Left lobe of liver (tissue), 2 donors: Measurements from ENCODE around the gene URM1. TPM values are rescaled to one million over a fixed set of nuclear protein-coding genes. Genes with fewer than 3 reads are reported as not detected.
A peak's percentile ranks its signal among the peaks of the same experiment; 100 is the strongest.
"Not testable (repeated sequence)": the region's sequence is repeated elsewhere in the genome, so short reads cannot be mapped to it uniquely, and the experiment has no call there.

Experiments used
- ATAC-seq: fragments of 200-7000 bp; cut with Tn5 transposase; one replicate; pipeline ENCODE4 v1.9.1; 2020; ENCODE audit warnings: mild to moderate bottlenecking, moderate library complexity
- DNase-seq: peaks from one replicate; pipeline ENCODE4 v3.0.0-alpha.2; 2020; ENCODE audit warnings: low spot score
- total RNA-seq: library from RNA; stranded (reverse); gene quantifications from one replicate; pipeline ENCODE4 v1.2.1, GENCODE V29; 2021
- donor health status: DM: no; HTN: no; CAD: no; lungs with moderate emphysema.
- donor health status: DM: no; HTN: yes; CAD: no.

URM1 gene
- total RNA-seq: 24.6 TPM

GRCh38 chr9:128370752-128371629 lies at the start of gene URM1:
TSS of gene URM1 (plus strand) at chr9:128371374. CDS start at chr9:128371381, 7 bp downstream.
- ATAC-seq (peak; percentile 98), DNase-seq (peak; percentile 97)

DNA sequence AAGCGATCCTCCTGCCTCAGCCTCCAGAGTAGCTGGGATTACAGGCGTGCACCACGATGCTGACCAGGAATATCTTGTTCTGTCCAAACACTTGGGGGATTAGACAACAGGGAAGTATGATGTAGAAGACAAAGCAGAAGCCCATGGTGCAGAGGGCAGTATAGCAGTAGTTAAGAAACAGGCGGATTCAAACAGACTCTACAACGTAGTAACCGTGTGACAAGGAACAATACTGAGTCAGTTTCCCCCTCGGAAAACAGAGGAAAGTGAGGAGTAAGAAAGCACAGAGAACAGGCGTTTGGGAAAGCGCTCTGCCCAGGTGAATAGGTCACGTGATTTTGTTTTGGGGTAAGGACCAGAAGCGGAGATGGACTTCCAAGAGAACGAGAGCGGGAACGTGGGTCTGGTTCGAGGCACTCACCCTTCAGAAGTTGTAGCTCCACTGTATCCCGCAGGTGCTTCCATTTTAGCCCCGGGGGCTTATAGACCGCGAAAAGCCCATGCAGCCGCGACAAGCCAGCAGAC lies 49.2 kb upstream of the URM1 start:
- ATAC-seq (peak; percentile 21), DNase-seq (no peak)

DNA sequence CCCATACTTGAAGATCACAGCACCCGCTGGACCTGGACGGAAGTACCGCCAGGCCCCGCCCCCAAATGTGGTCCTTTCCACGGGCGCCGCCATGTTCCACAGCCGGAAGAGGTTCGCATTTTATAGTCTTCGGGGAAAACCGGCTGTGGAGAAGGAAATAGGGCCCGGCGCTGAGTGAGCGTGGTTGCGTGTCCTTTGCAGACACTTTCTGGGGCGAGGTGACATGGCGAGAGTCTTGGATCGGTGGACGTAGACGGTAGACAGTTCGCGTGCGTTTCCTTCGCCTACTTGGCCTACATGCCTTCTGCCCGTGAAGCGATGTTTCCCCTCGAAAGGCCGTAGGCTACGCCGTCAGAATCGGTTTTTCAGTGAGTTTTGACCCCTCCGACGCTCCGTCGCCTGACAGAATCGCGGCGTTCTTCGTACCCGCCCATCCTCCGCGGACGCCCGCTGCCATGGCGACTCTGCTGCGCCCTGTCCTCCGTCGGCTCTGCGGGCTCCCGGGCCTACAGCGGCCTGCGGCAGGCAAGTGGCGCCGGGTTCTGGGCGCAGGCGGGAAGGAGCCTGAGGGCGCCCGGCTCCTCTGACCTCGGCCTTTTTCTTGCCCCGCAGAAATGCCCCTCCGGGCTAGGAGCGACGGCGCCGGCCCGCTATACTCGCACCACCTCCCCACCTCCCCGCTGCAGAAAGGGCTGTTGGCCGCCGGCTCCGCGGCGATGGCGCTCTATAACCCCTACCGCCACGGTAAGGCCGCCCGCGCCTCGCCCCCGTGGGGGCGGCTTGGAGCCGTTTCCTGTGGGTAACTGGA lies 48.6 kb upstream of the URM1 start, which contains the start of the genes COQ4 and TRUB2:
TSS of gene COQ4 (plus strand) at position 436 of the 808 bp plus-strand sequence. CDS start at position 456, 20 bp downstream.
TSS of gene TRUB2 (minus strand) at position 44 of the 808 bp plus-strand sequence. CDS start at position 5, 39 bp downstream.
- peak; percentile 95 for ATAC-seq
- peak; percentile 93 for DNase-seq

DNA sequence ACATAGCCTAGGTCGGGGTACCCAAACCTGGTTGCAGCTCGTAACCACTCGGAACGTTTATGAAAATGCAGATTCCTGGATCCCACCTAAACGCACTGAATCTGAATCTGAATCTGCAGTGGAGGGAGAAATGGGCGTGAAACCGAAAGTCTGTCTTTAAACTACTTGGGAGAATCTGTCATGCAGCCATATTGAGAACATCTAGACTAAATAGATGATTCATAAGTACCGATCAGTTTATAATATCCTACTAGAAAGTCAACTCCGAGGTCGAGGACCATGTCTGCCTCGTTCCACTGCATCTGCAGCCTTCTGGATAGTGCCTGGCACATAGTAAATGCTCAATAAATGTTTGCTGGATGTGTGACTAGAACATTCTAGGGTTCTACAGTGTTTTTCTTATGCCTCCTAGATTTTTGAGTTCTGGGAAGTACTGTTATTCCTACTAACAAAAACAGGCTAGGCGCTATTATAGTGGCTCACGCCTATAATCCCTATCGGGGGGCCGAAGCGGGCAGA lies 47.9 kb upstream of the URM1 start:
- ATAC-seq: no peak
- no peak for DNase-seq

GRCh38 chr9:128323791-128324190 lies 47.4 kb upstream of the URM1 start:
- DNase-seq (no peak), ATAC-seq (no peak)

- no peak for ATAC-seq
These were observed 46.8 kb upstream of the URM1 start for GRCh38 chr9:128324401-128324800.

DNA sequence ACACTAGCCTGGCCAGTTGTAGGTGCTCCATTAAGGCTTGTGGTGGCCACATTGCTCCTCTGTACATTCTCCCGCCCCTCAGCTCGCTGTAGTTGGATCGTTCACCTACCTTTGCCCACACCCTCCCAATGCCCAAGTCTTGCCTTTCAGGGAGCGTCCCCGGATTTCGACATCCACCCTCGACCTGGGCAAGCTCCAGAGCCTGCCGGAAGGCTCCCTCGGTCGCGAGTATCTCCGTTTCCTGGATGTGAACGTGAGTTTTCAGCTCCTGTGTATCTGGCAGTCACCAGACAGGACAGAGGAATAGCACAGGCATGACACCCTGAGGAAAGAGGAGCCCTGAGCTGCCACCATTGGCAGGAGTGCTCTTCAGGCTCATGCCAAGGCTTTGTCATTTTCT lies 45.5 kb upstream of the URM1 start:
- DNase-seq (peak; percentile 64), ATAC-seq (peak; percentile 37)

More at GRCh38 chr9:128324401-128324800, 46.8 kb upstream of the URM1 start:
- DNase-seq: no peak

GRCh38 chr9:128333451-128333869 lies 37.7 kb upstream of the URM1 start:
- DNase-seq (no peak), ATAC-seq (no peak)

- DNase-seq: no peak
- no peak for ATAC-seq
These were observed 36.0 kb upstream of the URM1 start for GRCh38 chr9:128335161-128335560.

DNA sequence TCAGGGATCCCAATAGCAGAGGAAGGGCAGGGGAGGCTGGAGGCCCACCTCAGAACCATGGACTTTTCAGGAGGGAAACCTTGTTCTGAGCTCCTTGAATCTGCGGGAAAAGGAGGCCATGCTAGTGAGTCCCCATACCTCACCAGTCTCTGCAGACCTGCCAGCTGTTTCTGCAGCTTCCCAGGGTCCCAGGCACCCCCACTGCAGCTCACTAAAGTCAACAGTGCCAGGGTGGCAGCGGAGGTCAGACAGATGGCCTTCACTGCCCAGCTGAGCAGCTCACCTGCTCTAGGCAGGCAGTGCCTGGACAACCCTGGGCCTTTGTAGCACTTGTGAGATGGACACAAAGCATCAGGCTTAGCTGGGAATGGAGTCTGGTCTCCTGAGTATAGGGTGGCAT lies 35.3 kb upstream of the URM1 start:
- ATAC-seq (no peak), DNase-seq (no peak)

DNA sequence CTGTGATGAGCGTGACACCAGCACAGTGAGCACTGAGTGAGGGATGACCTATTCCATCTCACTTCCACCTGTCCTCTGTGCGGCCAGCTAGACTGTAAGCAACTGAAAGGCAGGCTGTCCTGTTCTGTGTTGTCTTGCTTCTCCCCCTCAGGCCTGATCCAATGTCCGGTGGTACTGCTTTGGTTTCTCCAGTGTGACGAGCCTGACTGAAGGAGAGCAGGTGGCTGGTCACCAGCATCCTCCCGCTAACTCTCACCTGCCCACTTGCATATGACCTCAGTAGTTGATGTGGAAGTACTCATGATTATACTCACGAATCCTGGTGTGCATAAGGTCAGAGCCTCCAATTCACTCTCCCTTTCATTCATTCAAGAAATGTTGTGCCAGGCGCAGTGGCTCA lies 33.2 kb upstream of the URM1 start:
- ATAC-seq: no peak
- DNase-seq: no peak

DNA sequence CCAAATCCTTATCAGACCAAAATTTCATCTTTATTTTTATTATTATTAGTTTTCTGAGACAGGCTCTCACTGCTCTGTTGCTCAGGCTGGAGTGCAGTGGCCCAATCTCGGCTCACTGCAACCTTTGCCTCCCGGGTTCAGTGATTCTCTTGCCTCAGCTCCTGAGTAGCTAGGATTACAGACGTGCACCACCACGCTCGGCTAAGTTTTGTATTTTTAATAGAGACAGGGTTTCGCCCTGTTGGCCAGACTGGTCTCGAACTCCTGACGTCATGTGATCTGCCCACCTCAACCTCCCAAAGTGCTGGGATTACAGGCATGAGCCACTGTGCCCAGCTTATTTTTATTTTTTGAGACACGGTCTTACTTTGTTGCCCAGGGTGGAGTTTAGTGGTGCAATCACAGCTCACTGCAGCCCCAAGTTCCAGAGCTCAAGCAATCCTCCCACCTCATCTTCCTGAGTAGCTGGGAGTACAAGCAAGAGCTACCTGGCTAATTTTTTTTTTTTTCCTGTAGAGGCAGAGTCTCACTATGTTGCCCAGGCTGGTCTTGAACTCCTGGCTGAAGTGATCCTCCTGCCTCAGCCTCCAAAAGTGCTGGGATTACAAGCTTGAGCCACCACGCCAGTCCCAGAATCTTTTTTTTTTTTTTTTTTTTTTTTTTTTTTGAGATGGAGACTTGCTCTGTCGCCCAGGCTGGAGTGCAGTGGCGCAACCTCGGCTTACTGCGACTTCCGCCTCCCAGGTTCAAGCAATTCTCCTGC lies 32.1 kb upstream of the URM1 start:
- DNase-seq, ATAC-seq: not testable (repeated sequence)

DNA sequence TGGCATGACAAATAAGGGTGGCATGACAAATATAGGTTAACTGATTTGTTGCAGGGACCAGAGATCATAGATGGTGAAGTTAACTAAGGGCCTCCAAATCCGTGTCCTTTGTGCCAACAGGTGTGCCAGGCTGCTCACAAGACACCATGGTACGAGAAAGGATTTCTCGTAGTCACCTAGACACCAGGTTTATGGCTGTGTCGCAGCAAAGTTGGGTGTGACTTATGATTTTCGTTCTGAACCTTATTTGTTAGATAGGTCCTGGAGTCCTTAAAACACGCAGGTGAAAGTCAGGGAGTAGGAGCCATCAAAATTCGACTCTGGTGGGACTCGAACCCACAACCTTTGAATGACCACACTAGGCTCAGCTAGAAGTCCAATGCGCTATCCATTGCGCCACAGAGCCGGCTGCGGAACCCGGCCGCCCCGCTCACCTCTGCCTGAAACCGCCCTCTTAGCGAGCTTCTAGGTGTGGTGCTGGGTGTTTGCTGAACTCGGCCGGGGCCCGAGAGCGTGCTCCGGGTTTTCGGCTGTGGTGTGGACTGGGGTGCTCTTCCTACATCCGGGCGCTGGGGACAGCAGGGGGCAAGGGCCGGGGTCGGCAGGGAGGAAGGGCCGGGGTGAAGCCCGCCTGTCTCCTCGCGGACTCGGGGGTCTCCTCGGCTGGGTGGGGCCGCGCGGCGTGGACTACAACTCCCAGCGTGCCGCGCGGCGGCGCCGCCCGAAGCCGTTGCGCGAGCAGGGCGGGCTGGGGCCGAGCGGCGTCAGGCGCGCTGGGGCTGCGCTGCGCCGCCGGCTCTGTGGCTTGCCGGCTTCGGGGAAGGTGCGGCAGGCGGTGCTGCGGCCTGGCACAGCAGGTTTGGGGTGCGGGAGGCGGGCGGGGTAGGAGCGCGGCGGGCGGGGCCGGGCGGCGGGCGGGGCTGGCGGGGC lies 31.1 kb upstream of the URM1 start, which contains the start of gene SLC27A4:
TSS of gene SLC27A4 (plus strand) at position 767 of the 930 bp plus-strand sequence. CDS start 2,606 bp downstream, outside the sequence.
- ATAC-seq (peak; percentile 90), DNase-seq (peak; percentile 88)

DNA sequence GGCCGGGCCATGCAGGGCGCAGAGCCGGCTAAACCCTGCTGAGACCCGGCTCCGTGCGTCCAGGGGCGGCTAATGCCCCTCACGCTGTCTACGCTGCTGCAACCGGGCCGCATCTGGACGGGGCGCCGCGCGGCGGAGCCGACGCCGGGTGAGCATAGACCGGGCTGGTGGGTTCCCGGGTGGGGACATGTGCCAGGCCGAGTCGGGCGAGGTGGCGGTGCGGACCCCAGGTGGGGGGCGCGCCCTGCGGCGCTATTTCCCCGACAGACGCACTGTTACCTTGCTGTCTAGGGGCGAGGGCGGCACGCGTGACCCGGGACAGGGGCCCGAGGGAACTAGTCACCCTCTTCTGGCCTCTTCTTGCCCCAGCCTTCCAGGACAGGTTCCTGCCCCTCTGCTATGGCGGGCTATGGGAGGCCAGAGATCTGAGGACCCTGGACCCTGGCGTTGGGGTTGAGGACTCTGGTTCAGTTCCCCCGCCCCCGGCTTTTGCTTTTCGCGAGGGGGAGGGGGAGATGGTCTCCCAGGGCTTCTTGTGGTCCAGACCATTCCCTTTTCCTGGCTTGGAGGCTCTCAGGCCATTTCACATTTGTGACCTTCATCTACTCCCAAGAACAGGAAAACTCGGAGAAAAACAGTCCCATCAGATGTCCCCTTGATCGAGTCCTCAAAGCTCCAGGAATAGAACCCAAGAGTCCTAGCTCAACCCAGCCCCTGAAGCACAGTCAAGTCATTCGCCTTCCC lies 30.3 kb upstream of the URM1 start:
- ATAC-seq (peak; percentile 20), DNase-seq (no peak)

DNA sequence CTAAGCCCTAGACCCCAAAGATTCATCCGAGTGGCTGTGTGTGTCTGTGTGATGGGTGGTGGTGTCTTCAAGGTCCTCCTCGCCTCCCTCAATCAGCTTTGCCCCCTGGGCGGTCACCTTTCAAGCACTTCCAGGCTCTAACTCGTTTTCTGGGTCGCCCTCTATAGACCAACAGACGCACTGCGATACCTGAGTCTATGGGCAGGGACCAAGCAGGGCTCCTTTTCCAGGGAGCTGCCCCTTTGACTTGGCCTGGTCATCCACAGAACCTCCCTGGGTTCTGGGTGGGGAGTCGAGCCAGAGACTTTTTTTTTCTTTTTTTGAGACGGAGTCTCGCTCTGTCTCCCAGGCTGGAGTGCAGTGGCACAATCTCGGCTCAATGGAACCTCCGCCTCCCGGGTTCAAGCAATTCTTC lies 29.7 kb upstream of the URM1 start:
- ATAC-seq (peak; percentile 68), DNase-seq (peak; percentile 66)

DNA sequence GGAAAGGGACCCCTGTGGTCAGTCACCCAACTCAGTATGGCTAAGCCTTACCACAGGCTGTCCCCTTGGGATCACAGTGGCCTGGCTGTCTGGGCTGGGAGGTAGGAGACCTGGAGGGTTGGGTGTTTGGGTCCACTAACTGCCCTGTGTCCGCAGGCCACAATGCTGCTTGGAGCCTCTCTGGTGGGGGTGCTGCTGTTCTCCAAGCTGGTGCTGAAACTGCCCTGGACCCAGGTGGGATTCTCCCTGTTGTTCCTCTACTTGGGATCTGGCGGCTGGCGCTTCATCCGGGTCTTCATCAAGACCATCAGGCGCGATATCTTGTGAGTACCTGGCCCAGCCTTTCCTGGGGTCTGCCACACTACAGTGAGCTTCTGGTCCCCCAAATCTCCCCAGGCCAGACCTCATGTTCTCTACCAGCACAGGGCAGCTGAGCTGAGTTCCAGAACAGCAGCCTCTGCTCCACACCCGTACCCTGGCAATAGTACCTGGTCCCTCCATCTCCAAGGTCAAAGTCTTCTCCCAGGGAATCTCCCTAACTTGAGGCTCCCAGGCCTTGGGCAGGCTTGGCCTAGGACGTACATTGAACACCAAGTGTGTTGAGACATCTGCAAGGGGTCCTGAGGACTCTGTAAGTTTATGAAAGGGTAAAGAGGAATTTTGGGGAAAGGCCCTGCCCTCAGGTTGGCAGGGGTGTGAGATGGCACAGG lies 28.0 kb upstream of the URM1 start:
- no peak for DNase-seq

DNA sequence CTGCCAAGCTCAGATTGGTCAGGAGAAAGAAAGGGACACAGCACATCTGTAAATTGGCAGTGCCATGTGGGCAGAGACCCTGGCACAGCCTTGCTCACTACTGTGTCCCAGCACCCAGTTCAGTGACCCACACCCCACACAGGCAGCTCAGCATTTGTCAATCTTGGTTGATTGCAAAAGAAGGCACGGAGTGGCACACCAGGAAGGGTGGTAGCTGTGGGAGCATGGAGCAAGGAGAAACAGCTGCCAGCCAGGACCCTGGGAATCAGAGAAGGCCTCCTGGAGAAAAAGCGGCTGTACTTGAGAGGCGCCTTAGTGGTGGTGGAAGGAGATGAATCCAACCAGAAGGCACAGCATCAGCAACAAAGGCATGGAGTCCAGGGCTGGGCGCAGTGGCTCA lies 27.3 kb upstream of the URM1 start:
- no peak for ATAC-seq
- DNase-seq: no peak

More for the DNA sequence above, 28.0 kb upstream of the URM1 start:
- no peak for ATAC-seq
